Right cardiac atrium (tissue), 5 donors: Measurements from ENCODE around the gene MRPL4. TPM values are rescaled to one million over a fixed set of nuclear protein-coding genes. Genes with fewer than 3 reads are reported as not detected.

ENCODE experiments used
- ATAC-seq, 2 donors: fragments of 200-7000 bp; cut with Tn5 transposase; one replicate each; pipeline versions ENCODE4 v1.8.0 to v1.9.1; 2020; ENCODE audit warnings: moderate library complexity in 2 of 2, mild to moderate bottlenecking in 1 of 2
- DNase-seq, 3 donors: peaks; one replicate each; pipeline ENCODE4 v3.0.0-alpha.2; 2020
- H3K27ac ChIP-seq: one replicate; pipeline ENCODE4 v1.5.1; 2013; ENCODE audit warnings: mild to moderate bottlenecking, low read length, control low read depth, moderate library complexity
- H3K27me3 ChIP-seq: one replicate; pipeline ENCODE4 v1.6.1; 2013; ENCODE audit not compliant: control insufficient read depth, insufficient read depth
- H3K4me1 ChIP-seq: one replicate; pipeline ENCODE4 v1.6.1; 2013; ENCODE audit warnings: low read length; ENCODE audit not compliant: control insufficient read depth, insufficient read depth
- H3K4me3 ChIP-seq: one replicate; pipeline ENCODE4 v1.5.1; 2013; ENCODE audit warnings: low read length, control low read depth
- H3K9me3 ChIP-seq: one replicate; pipeline ENCODE4 v1.6.1; 2013; ENCODE audit warnings: low read length; ENCODE audit not compliant: control insufficient read depth
- WGBS: extraction: QIAGEN DNeasy Blood & Tissue Kit; methylation state at CpG from one replicate; pipeline ENCODE4 v1.1.7; 2013; 5-methylcytosine and 5-hydroxymethylcytosine counted together
- intact Hi-C, 4 donors: fragments of 100-400 bp; cut with DNase I; formaldehyde crosslinking; loops; one replicate each; pipeline versions ENCODE4 v1.11.0 to v1.14.0; 2022 to 2023
- long read RNA-seq, 4 donors: library from polyadenylated mRNA; unstranded; transcript quantifications; one replicate each; pipeline ENCODE4 v2.0.0, GENCODE V29; 2020 to 2021
- polyA plus RNA-seq: library from polyadenylated mRNA; stranded (reverse); fragments of 200-250 nt; gene quantifications from one replicate; pipeline ENCODE4 v1.2.3, GENCODE V29; 2013
- total RNA-seq, 4 donors: library from RNA; stranded (reverse); fragmentation: NEBNext Ultra II Directional; extraction: Animal tissue kit (Norgen Biotek cat#: 25700); gene quantifications; one replicate each; pipeline ENCODE4 v1.2.1, GENCODE V29; 2021
- donor health status: healthy with polysubstance abuse.
- donor health status: DM: no; HTN: yes; CAD: no.
- donor health status: DM: no; HTN: no; CAD: no.
- donor health status: DM: no; HTN: yes; CAD: no; lungs with severe emphysema.
- donor health status: DM: yes; HTN: yes; CAD: no.

MRPL4 gene
- total RNA-seq (10 to 100 TPM; 54.1 to 65.4 (median 60.5) TPM), polyA plus RNA-seq (66.6 TPM)
- long read RNA-seq, donor 1, transcript MRPL4-207 (8 exons, 1,423 nt) = minor isoform, 21 of 123 reads
- long read RNA-seq, donor 1, transcript MRPL4-201 (9 exons, 1,455 nt) = major isoform, 79 of 123 reads
- long read RNA-seq, donor 1, partial matches to known transcripts = 12 of 123 reads
- long read RNA-seq, donor 1, other reads (novel, unspliced or antisense) = 11 of 123 reads
- long read RNA-seq, donor 2, transcript MRPL4-201 (9 exons, 1,455 nt) = major isoform, 55 of 73 reads
- long read RNA-seq, donor 2, transcript MRPL4-207 (8 exons, 1,423 nt) = minor isoform, 15 of 73 reads
- long read RNA-seq, donor 2, partial matches to known transcripts = 2 of 73 reads
- long read RNA-seq, donor 2, other reads (novel, unspliced or antisense) = 1 of 73 reads
- long read RNA-seq, donor 3, transcript MRPL4-207 (8 exons, 1,423 nt) = minor isoform, 19 of 109 reads
- long read RNA-seq, donor 3, transcript MRPL4-201 (9 exons, 1,455 nt) = major isoform, 70 of 109 reads
- long read RNA-seq, donor 3, partial matches to known transcripts = 12 of 109 reads
- long read RNA-seq, donor 3, other reads (novel, unspliced or antisense) = 7 of 109 reads
- long read RNA-seq, donor 4, transcript MRPL4-207 (8 exons, 1,423 nt) = minor isoform, 8 of 64 reads
- long read RNA-seq, donor 4, transcript MRPL4-201 (9 exons, 1,455 nt) = major isoform, 51 of 64 reads
- long read RNA-seq, donor 4, partial matches to known transcripts = 1 of 64 reads
- long read RNA-seq, donor 4, other reads (novel, unspliced or antisense) = 4 of 64 reads

GRCh38 chr19:10251792-10252694 is at the start of gene MRPL4:
Gene MRPL4 (plus strand): TSS chr19:10252214. CDS start chr19:10252254, 40 bp downstream.
- under 1% methylated on average over 77 of the region's 77 CpGs for WGBS
- intact Hi-C loops = loop anchor here in 2 of 4 donors (5.0 to 10.0 kb wide), 2 partner anchors 57 to 320 kb away; partner anchors contain the start of gene DNMT1 (in 1 of the 2)
- no peaks in the 10 kb centered on the region for H3K27me3 ChIP-seq
- no peaks in the 10 kb centered on the region for H3K4me1 ChIP-seq
- peak within 1 kb of the TSS; percentile 38 for H3K27ac ChIP-seq
- DNase-seq (peak; percentile 96 to 99 (median 97)), ATAC-seq (peak; percentile 95)
- peak within 1 kb of the TSS; percentile 56 for H3K4me3 ChIP-seq
- no peaks in the 10 kb centered on the region for H3K9me3 ChIP-seq

GRCh38 chr19:10203686-10204085 is 48.3 kb upstream of the MRPL4 start:
- Histone ChIP-seq H3K4me3 (no peak overlapping the region), H3K9me3 (peaks cover 2% of the 10 kb centered on the region), H3K4me1 (no peaks in the 10 kb centered on the region), H3K27ac (no peak overlapping the region), H3K27me3 (no peaks in the 10 kb centered on the region)
- WGBS = 95% methylated on average over 3 of the region's 3 CpGs
- ATAC-seq (no peak), DNase-seq (no peak)
- intact Hi-C loops = no loop called here

DNA sequence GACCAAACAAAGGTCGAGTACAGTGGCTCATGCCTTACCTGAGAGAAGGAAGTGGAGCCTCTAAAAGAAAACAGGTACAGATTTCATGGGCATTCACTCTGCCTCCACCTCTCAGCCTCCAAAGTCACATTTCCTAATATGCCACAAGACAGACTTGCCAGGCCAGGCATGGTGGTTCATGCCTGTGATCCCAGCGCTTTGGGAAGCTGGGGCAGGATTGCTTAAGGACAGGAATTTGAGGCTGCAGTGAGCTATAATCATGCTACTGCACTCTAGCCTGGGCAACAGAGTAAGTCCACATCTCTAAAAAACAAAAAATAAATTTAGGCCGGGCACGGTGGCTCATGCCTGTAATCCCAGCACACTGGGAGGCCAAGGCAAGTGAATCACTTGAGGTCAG is 46.4 kb upstream of the MRPL4 start:
- Histone ChIP-seq H3K27me3 (no peaks in the 10 kb centered on the region), H3K4me1 (no peaks in the 10 kb centered on the region), H3K27ac (no peak overlapping the region), H3K9me3 (peaks cover 2% of the 10 kb centered on the region), H3K4me3 (no peak overlapping the region)
- no peak for DNase-seq
- intact Hi-C loops = no loop called here
- 90% methylated on average over 4 of the region's 4 CpGs for WGBS
- ATAC-seq = no peak

- no peak for DNase-seq
- H3K9me3 ChIP-seq = peaks cover 2% of the 10 kb centered on the region
- intact Hi-C loops = no loop called here
Measured at GRCh38 chr19:10206226-10206885, 45.7 kb upstream of the MRPL4 start.

DNA sequence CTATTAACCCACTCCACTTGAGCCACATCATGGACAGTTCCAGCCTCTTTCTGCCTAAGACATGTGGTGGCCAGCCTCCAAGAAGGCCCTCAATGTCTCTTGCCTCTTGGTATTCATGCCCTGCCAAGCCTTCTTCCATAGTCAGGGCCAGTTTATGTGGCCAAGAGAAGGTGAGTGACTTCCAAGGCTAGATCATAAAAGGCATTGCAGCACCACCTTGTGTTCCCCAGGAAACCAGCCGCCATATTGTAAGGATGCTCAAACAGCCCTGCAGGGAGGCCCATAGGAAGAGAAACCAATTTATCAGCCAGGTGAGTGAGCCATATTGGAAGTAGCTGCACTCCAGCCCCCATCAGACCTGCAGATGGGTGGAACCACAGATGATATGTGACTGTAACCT is 45.0 kb upstream of the MRPL4 start:
- peaks cover 2% of the 10 kb centered on the region for H3K9me3 ChIP-seq
- no peaks in the 10 kb centered on the region for H3K4me1 ChIP-seq
- H3K4me3 ChIP-seq = no peak overlapping the region
- H3K27ac ChIP-seq = no peak overlapping the region
- no peaks in the 10 kb centered on the region for H3K27me3 ChIP-seq
- ATAC-seq (no peak), DNase-seq (no peak)
- 100% methylated on average over 1 of the region's 1 CpG for whole genome bisulfite sequencing
- intact Hi-C loops = no loop called here

More at GRCh38 chr19:10206226-10206885, 45.7 kb upstream of the MRPL4 start:
- Histone ChIP-seq H3K27me3 (no peaks in the 10 kb centered on the region), H3K27ac (no peak overlapping the region), H3K4me3 (no peak overlapping the region), H3K4me1 (no peaks in the 10 kb centered on the region)
- 86% methylated on average over 10 of the region's 10 CpGs for WGBS
- no peak for ATAC-seq

- ATAC-seq (no peak), DNase-seq (no peak)
- Histone ChIP-seq H3K4me3 (no peak overlapping the region), H3K27me3 (no peaks in the 10 kb centered on the region), H3K9me3 (peaks cover 2% of the 10 kb centered on the region), H3K4me1 (no peaks in the 10 kb centered on the region), H3K27ac (no peak overlapping the region)
- WGBS = 64% methylated on average over 4 of the region's 4 CpGs
- intact Hi-C loops = no loop called here
Measured at GRCh38 chr19:10209315-10209714, 42.7 kb upstream of the MRPL4 start.

- intact Hi-C loops = no loop called here
- H3K27me3 ChIP-seq = no peaks in the 10 kb centered on the region
- ATAC-seq (no peak), DNase-seq (no peak)
- WGBS = 77% methylated on average over 4 of the region's 4 CpGs
- peaks cover 2% of the 10 kb centered on the region for H3K9me3 ChIP-seq
- H3K4me1 ChIP-seq = no peaks in the 10 kb centered on the region
- no peak overlapping the region for H3K4me3 ChIP-seq
- H3K27ac ChIP-seq = no peak overlapping the region
Measured at GRCh38 chr19:10211061-10211460, 41.0 kb upstream of the MRPL4 start.

DNA sequence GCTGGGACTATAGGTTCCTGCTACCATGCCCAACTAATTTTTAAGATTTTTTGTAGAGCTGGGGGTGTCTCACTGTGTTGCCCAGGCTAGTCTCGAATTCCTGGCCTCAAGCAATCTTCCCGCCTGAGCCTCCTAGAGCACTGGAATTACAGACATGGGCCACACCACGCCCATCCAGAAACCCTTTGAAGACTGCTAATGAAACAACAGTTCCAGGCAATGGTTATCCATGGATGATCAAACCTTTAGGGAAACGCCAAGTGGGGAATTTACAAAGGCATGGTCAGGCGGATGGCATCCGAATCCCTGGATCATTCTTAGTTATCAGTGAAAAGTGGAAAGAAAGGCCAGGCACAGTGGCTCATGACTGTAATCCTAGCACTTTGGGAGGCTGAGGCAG is 40.3 kb upstream of the MRPL4 start:
- intact Hi-C loops = no loop called here
- Histone ChIP-seq H3K27ac (no peak overlapping the region), H3K27me3 (no peaks in the 10 kb centered on the region), H3K4me3 (no peak overlapping the region), H3K4me1 (no peaks in the 10 kb centered on the region), H3K9me3 (peaks cover 2% of the 10 kb centered on the region)
- WGBS = 90% methylated on average over 6 of the region's 6 CpGs
- DNase-seq = no peak
- ATAC-seq = no peak

DNA sequence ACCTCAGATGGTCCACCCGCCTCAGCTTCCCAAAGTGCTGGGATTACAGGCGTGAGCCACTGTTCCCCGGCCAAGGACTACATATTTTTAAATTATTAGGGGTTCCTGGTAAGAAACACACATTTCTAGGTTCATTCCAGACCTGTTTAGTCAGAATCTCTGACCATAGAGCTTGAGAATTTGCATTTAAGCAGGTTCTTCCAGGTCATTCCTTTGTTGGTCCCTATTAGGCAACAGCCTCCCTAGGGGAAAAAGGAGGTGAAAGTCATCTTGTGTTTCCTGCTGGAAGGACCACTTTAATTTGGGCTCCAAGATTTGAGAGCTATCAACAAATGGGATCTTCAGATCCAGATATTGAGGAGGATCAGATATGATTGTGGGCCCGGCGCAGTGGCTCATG is 37.2 kb upstream of the MRPL4 start:
- H3K27ac ChIP-seq = no peak overlapping the region
- H3K4me3 ChIP-seq = no peak overlapping the region
- no peaks in the 10 kb centered on the region for H3K4me1 ChIP-seq
- ATAC-seq (no peak), DNase-seq (no peak)
- no peaks in the 10 kb centered on the region for H3K9me3 ChIP-seq
- WGBS = 96% methylated on average over 5 of the region's 5 CpGs
- H3K27me3 ChIP-seq = no peaks in the 10 kb centered on the region
- intact Hi-C loops = no loop called here

GRCh38 chr19:10217085-10217484 is 34.9 kb upstream of the MRPL4 start:
- WGBS = 88% methylated on average over 9 of the region's 9 CpGs
- H3K9me3 ChIP-seq = no peaks in the 10 kb centered on the region

More at GRCh38 chr19:10217085-10217484, 34.9 kb upstream of the MRPL4 start:
- DNase-seq (no peak), ATAC-seq (no peak)
- intact Hi-C loops = no loop called here
- Histone ChIP-seq H3K27me3 (no peaks in the 10 kb centered on the region), H3K4me1 (no peaks in the 10 kb centered on the region), H3K27ac (no peak overlapping the region), H3K4me3 (no peak overlapping the region)
